ENCODE measurements around the gene DYSF.

DNA sequence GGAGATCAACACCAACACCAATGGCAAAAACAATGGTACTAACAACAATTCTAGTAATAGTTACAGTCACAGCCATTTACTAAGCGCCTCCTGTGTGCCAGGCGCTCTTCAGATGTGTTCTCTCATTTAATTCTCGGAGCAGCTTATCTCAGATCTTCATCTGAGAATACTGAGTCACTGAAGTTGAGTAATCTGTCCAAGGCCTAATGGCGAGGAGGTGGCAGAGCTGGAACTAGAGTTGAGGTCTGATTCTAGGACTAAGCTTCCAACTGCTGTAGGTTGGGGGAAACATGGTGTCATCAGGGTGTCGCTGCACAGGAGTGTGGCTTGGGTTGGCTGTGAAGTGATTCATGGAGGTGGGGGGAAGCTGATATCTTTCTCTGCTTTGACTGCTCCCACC, 156.1 kb downstream of the DYSF start:
- TF ChIP-seq POLR2A (IDR thresholded peaks at IDR 0.05; ENCODE audit: low read depth, low read length) = no peak
- TF ChIP-seq, protein P1, sequence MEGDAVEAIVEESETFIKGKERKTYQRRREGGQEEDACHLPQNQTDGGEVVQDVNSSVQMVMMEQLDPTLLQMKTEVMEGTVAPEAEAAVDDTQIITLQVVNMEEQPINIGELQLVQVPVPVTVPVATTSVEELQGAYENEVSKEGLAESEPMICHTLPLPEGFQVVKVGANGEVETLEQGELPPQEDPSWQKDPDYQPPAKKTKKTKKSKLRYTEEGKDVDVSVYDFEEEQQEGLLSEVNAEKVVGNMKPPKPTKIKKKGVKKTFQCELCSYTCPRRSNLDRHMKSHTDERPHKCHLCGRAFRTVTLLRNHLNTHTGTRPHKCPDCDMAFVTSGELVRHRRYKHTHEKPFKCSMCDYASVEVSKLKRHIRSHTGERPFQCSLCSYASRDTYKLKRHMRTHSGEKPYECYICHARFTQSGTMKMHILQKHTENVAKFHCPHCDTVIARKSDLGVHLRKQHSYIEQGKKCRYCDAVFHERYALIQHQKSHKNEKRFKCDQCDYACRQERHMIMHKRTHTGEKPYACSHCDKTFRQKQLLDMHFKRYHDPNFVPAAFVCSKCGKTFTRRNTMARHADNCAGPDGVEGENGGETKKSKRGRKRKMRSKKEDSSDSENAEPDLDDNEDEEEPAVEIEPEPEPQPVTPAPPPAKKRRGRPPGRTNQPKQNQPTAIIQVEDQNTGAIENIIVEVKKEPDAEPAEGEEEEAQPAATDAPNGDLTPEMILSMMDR (IDR thresholded peaks at IDR 0.05; ENCODE audit: extremely low read depth in 1 of 2, insufficient read depth in 1 of 2, low read depth in 1 of 2, low read length in 2 of 2) = no peak
- no peak for TF ChIP-seq POLR2AphosphoS5 (IDR thresholded peaks at IDR 0.05; ENCODE audit: insufficient read depth, low read depth, low read length)
- TF ChIP-seq FOS (IDR thresholded peaks at IDR 0.05; ENCODE audit: borderline replicate concordance, insufficient read depth, low read length) = no peak

Measured in endothelial cell of umbilical vein (primary cell).